Gastrocnemius medialis (tissue), 4 donors: ENCODE results near the gene RAVER2. TPM values are rescaled to one million over a fixed set of nuclear protein-coding genes. Genes with fewer than 3 reads are reported as not detected.

Source experiments
- ATAC-seq, 2 donors: fragments of 150-250 bp; one replicate each; pipeline ENCODE4 v1.9.1; 2016
- DNase-seq, 2 donors: peaks; one replicate each; pipeline ENCODE4 v3.0.0-alpha.2; 2019
- H3K27ac ChIP-seq, 4 donors: fragments of 200-600 bp; sonication (generic); 1 replicate in 1 of 4; 2 replicates in 3 of 4; pipeline ENCODE4 v1.5.1; 2016 to 2018; ENCODE audit warnings: mild to moderate bottlenecking in 2 of 4, moderate library complexity in 1 of 4
- H3K27me3 ChIP-seq, 3 donors: fragments of 200-600 bp; sonication (generic) in 2 of 3; 1 replicate in 1 of 3; 2 replicates in 2 of 3; pipeline versions ENCODE4 v1.5.1 to v1.6.0; 2016 to 2019; ENCODE audit warnings: mild to moderate bottlenecking in 1 of 3, moderate library complexity in 1 of 3
- H3K36me3 ChIP-seq, 2 donors: fragments of 200-600 bp; sonication (generic) in 1 of 2; one replicate each; pipeline ENCODE4 v1.5.1; 2017 to 2018
- H3K4me1 ChIP-seq, 2 donors: fragments of 200-600 bp; sonication (generic) in 1 of 2; one replicate each; pipeline ENCODE4 v1.5.1; 2016 to 2017; ENCODE audit warnings: mild to moderate bottlenecking in 2 of 2
- H3K4me3 ChIP-seq, 4 donors: fragments of 200-600 bp; sonication (generic) in 3 of 4; 1 replicate in 1 of 4; 2 replicates in 3 of 4; pipeline ENCODE4 v1.5.1; 2016 to 2019; ENCODE audit warnings: mild to moderate bottlenecking in 2 of 4
- H3K9me3 ChIP-seq, 3 donors: fragments of 200-600 bp; sonication (generic) in 2 of 3; 1 replicate in 1 of 3; 2 replicates in 2 of 3; pipeline ENCODE4 v1.5.1; 2016 to 2019
- CTCF ChIP-seq, 5 experiments: fragments of 450-650 bp in 3 of 5; fragments of 200-600 bp in 2 of 5; sonication (generic) in 2 of 5; IDR thresholded peaks in 4 of 5; conservative IDR thresholded peaks in 1 of 5; 1 replicate in 4 of 5; 2 replicates in 1 of 5; pipeline ENCODE4 v1.5.1; 2016 to 2019; ENCODE audit warnings: antibody characterized with exemption in 5 of 5, mild to moderate bottlenecking in 3 of 5, moderate library complexity in 3 of 5
- POLR2A ChIP-seq, 2 donors: fragments of 450-650 bp; IDR thresholded peaks; one replicate each; pipeline ENCODE4 v1.6.1; 2017; ENCODE audit warnings: antibody characterized with exemption in 2 of 2, mild to moderate bottlenecking in 2 of 2, moderate library complexity in 2 of 2
- in situ Hi-C, 4 donors: fragments of 200-750 bp; cut with MboI; loops; one replicate each; pipeline versions ENCODE4 v1.15.0 to v1.8.0; 2017; ENCODE audit warnings: low sequenced_read_pairs in 4 of 4
- intact Hi-C: fragments of 100-400 bp; cut with DNase I; formaldehyde crosslinking; loops from one replicate; pipeline ENCODE4 v1.15.1; 2023; ENCODE audit warnings: low total_unique reads
- total RNA-seq, 4 donors: library from RNA; depleted of rRNA; stranded (reverse); fragments of >200 nt; gene quantifications; one replicate each; pipeline versions ENCODE4 v1.1.0 to v1.2.3, GENCODE V29; 2016

RAVER2 gene
- total RNA-seq, 4 donors from 2014 or later, result 8.4 to 9.4 (median 9.1) TPM

- ATAC-seq (peak in 1 of 2 donors; percentile 45), DNase-seq (no peak)
- in situ Hi-C loops, result loop anchor here in 3 of 4 donors (5.0 to 10.0 kb wide), 4 partner anchors 128 to 558 kb away; no protein-coding TSS in a partner anchor
Measured at GRCh38 chr1:64822621-64823020, 77.7 kb downstream of the RAVER2 start.

GRCh38 chr1:64823691-64824476, 79.0 kb downstream of the RAVER2 start:
- Histone ChIP-seq H3K9me3 (no peaks in the 10 kb centered on the region), H3K27me3 (no peaks in the 10 kb centered on the region), H3K4me1 (peaks cover 0 to 3% of the 10 kb centered on the region in 2 donors), H3K36me3 (no peaks in the 10 kb centered on the region), H3K4me3 (no peak overlapping the region), H3K27ac (no peak overlapping the region)
- intact Hi-C loops (loop anchor here (1.0 to 2.0 kb wide), 3 partner anchors 79 to 555 kb away; partner anchors contain the start of gene RAVER2), in situ Hi-C loops (loop anchor here in 3 of 4 donors (5.0 to 10.0 kb wide), 4 partner anchors 129 to 559 kb away; no protein-coding TSS in a partner anchor)
- ATAC-seq, result peak; percentile 60 to 83
- DNase-seq, result peak in 1 of 2 donors; percentile 46
- peak; percentile 70 to 81 (median 80) for TF ChIP-seq CTCF (IDR thresholded peaks at IDR 0.05 in 4 of 5, conservative IDR thresholded peaks at IDR 0.05 in 1 of 5)
- TF ChIP-seq POLR2A (IDR thresholded peaks at IDR 0.05), result no peak

More at GRCh38 chr1:64822621-64823020, 77.7 kb downstream of the RAVER2 start:
- no peaks in the 10 kb centered on the region for H3K27me3 ChIP-seq
- H3K4me1 ChIP-seq, result peaks cover 0 to 3% of the 10 kb centered on the region in 2 donors
- H3K36me3 ChIP-seq, result no peaks in the 10 kb centered on the region
- H3K27ac ChIP-seq, result no peak overlapping the region
- no peak for TF ChIP-seq POLR2A (IDR thresholded peaks at IDR 0.05)
- TF ChIP-seq CTCF (IDR thresholded peaks at IDR 0.05 in 4 of 5, conservative IDR thresholded peaks at IDR 0.05 in 1 of 5), result no peak
- no peak overlapping the region for H3K4me3 ChIP-seq
- intact Hi-C loops, result loop anchor here (1.0 kb wide), 1 partner anchor 136 kb away; no protein-coding TSS in a partner anchor
- no peaks in the 10 kb centered on the region for H3K9me3 ChIP-seq

- H3K27ac ChIP-seq, result no peak overlapping the region
Measured at GRCh38 chr1:64826991-64827390, 82.1 kb downstream of the RAVER2 start.

GRCh38 chr1:64828829-64829228, 84.0 kb downstream of the RAVER2 start:
- peaks cover under 1 to 28% of the 10 kb centered on the region in 2 donors for H3K36me3 ChIP-seq
- H3K4me1 ChIP-seq, result peaks cover 3 to 11% of the 10 kb centered on the region in 2 donors
- TF ChIP-seq CTCF (IDR thresholded peaks at IDR 0.05 in 4 of 5, conservative IDR thresholded peaks at IDR 0.05 in 1 of 5) (no peak), POLR2A (IDR thresholded peaks at IDR 0.05) (no peak)
- DNase-seq (no peak), ATAC-seq (no peak)
- no peak overlapping the region for H3K4me3 ChIP-seq
- intact Hi-C loops (no loop called here), in situ Hi-C loops (loop anchor here (5.0 to 10.0 kb wide), 4 partner anchors 134 to 564 kb away; no protein-coding TSS in a partner anchor)
- no peaks in the 10 kb centered on the region for H3K9me3 ChIP-seq
- H3K27ac ChIP-seq, result no peak overlapping the region
- H3K27me3 ChIP-seq, result no peaks in the 10 kb centered on the region

More at GRCh38 chr1:64826991-64827390, 82.1 kb downstream of the RAVER2 start:
- Histone ChIP-seq H3K4me3 (no peak overlapping the region), H3K4me1 (peaks cover 3 to 11% of the 10 kb centered on the region in 2 donors), H3K36me3 (peaks cover 0 to 10% of the 10 kb centered on the region in 2 donors), H3K27me3 (no peaks in the 10 kb centered on the region), H3K9me3 (no peaks in the 10 kb centered on the region)
- DNase-seq, result no peak
- TF ChIP-seq CTCF (IDR thresholded peaks at IDR 0.05 in 4 of 5, conservative IDR thresholded peaks at IDR 0.05 in 1 of 5), result no peak
- no peak for TF ChIP-seq POLR2A (IDR thresholded peaks at IDR 0.05)
- ATAC-seq, result no peak
- in situ Hi-C loops (loop anchor here (5.0 to 10.0 kb wide), 4 partner anchors 132 to 562 kb away; no protein-coding TSS in a partner anchor), intact Hi-C loops (no loop called here)
